GM12878 (cell line): ENCODE data around the gene UROC1. TPM values are rescaled to one million over a fixed set of nuclear protein-coding genes. Genes with fewer than 3 reads are reported as not detected.

Experiments used
- ATAC-seq: fragments of 200-7000 bp; cut with Tn5 transposase; 3 replicates; pipeline ENCODE4 v1.9.1; 2020; ENCODE audit warnings: mild to moderate bottlenecking, moderate library complexity
- BruUV-seq: library from RNA; stranded (reverse); fragments of 400-500 nt; replicated peaks from 2 replicates; lab custom pipeline; 2021; lab: Mats Ljungman, UMichigan
- CTCF ChIA-PET: fragments of 300-600 bp; sonication (Branson Sonifier 250); formaldehyde crosslinking; extraction: SDS; loops from one replicate; lab custom pipeline; 2021; ENCODE audit warnings: inconsistent platforms; lab: Yijun Ruan, JAX
- POLR2A ChIA-PET: fragments of 350-600 bp; formaldehyde crosslinking; extraction: SDS; loops from one replicate; lab custom pipeline; 2021; ENCODE audit warnings: inconsistent platforms; lab: Charles Lee
- RAD21 ChIA-PET: fragments of 300-600 bp; sonication (Branson Sonifier 250); formaldehyde crosslinking; loops from one replicate; lab custom pipeline; 2023; ENCODE audit warnings: antibody characterized with exemption; ENCODE audit not compliant: unreplicated experiment; lab: Charles Lee
- SMC1A ChIA-PET: fragments of 300-600 bp; sonication (Branson Sonifier 250); formaldehyde crosslinking; loops from one replicate; lab custom pipeline; 2023; ENCODE audit not compliant: unreplicated experiment, uncharacterized antibody; lab: Charles Lee
- DNase-seq: peaks from one replicate; pipeline ENCODE4 v3.0.0-alpha.2; 2011; ENCODE audit warnings: low read depth, low spot score
- FAIRE-seq: peaks from 3 replicates; lab custom pipeline; 2011; peaks lifted over from hg19 to GRCh38; lab: Jason Lieb, UNC
- H2AFZ ChIP-seq: 2 replicates; pipeline ENCODE4 v1.6.0; 2011; ENCODE audit warnings: low read depth, low read length, control low read depth; ENCODE audit not compliant: control insufficient read depth
- H3K27ac ChIP-seq: 2 replicates; pipeline ENCODE4 v1.5.1; 2011; ENCODE audit warnings: control low read depth; ENCODE audit not compliant: control insufficient read depth, insufficient read depth
- H3K27me3 ChIP-seq, 2 experiments: replicated peaks in 1 of 2; 2 replicates each; pipeline versions ENCODE4 v1.6.0 to v1.6.1; 2011; ENCODE audit warnings: low read length in 1 of 2; ENCODE audit not compliant: control insufficient read depth in 2 of 2, insufficient read depth in 2 of 2
- H3K36me3 ChIP-seq, 2 experiments: 2 replicates each; pipeline ENCODE4 v1.5.1; 2011; ENCODE audit warnings: low read length in 1 of 2; ENCODE audit not compliant: control insufficient read depth in 2 of 2, insufficient read depth in 2 of 2
- H3K4me1 ChIP-seq: 2 replicates; pipeline ENCODE4 v1.6.1; 2011; ENCODE audit warnings: mild to moderate bottlenecking, low read length, moderate library complexity, mixed read lengths; ENCODE audit not compliant: control insufficient read depth, insufficient read depth
- H3K4me2 ChIP-seq: 2 replicates; pipeline ENCODE4 v1.6.0; 2011; ENCODE audit warnings: control low read depth; ENCODE audit not compliant: control insufficient read depth, insufficient read depth
- H3K4me3 ChIP-seq: fragments of 200-600 bp; sonication (generic); 2 replicates; pipeline ENCODE4 v1.5.1; 2016
- H3K79me2 ChIP-seq: 2 replicates; pipeline ENCODE4 v1.6.0; 2011; ENCODE audit warnings: low read length; ENCODE audit not compliant: control insufficient read depth, insufficient read depth
- H3K9ac ChIP-seq: 2 replicates; pipeline ENCODE4 v1.8.0; 2011; ENCODE audit warnings: low read length, control low read depth, mixed read lengths; ENCODE audit not compliant: control insufficient read depth, insufficient read depth
- H3K9me3 ChIP-seq: replicated peaks from 3 replicates; pipeline ENCODE4 v1.5.1; 2011; ENCODE audit warnings: mild to moderate bottlenecking, low read length; ENCODE audit not compliant: control insufficient read depth, insufficient read depth
- H4K20me1 ChIP-seq: 2 replicates; pipeline ENCODE4 v1.6.0; 2011; ENCODE audit not compliant: control insufficient read depth, insufficient read depth
- ATF7 ChIP-seq: fragments of 450-650 bp; IDR thresholded peaks from 2 replicates; pipeline ENCODE4 v1.6.1; 2016; ENCODE audit warnings: low read depth, mild to moderate bottlenecking
- BHLHE40 ChIP-seq, 2 experiments: fragments of 450-650 bp in 1 of 2; IDR thresholded peaks; 2 replicates each; pipeline ENCODE4 v1.6.1; 2011 to 2017; ENCODE audit warnings: low read depth in 2 of 2, borderline replicate concordance in 1 of 2, improper control_type of control experiment in 1 of 2, low read length in 1 of 2, mild to moderate bottlenecking in 1 of 2
- BRCA1 ChIP-seq: IDR thresholded peaks from 2 replicates; pipeline ENCODE4 v1.6.1; 2011; ENCODE audit warnings: low read depth, low read length, improper control_type of control experiment
- CHD2 ChIP-seq: IDR thresholded peaks from 2 replicates; pipeline ENCODE4 v1.6.1; 2011; ENCODE audit warnings: low read depth, low read length, improper control_type of control experiment, borderline replicate concordance
- CTCF ChIP-seq, 3 experiments: IDR thresholded peaks in 2 of 3; conservative IDR thresholded peaks in 1 of 3; 2 replicates each; pipeline ENCODE4 v1.5.1; 2011; ENCODE audit warnings: low read depth in 3 of 3, low read length in 3 of 3, mild to moderate bottlenecking in 3 of 3, control low read depth in 2 of 3, moderate library complexity in 2 of 3, inconsistent platforms in 1 of 3, mixed read lengths in 1 of 3; ENCODE audit not compliant: control insufficient read depth in 2 of 3, insufficient read depth in 1 of 3; ENCODE audit errors: extremely low read depth in 1 of 3
- E2F8 ChIP-seq: fragments of 450-650 bp; IDR thresholded peaks from 2 replicates; pipeline ENCODE4 v1.6.1; 2018; ENCODE audit warnings: mild to moderate bottlenecking, low read depth, moderate library complexity; ENCODE audit not compliant: partially characterized antibody
- EGR1 ChIP-seq, 2 experiments: IDR thresholded peaks; 1 replicate in 1 of 2; 2 replicates in 1 of 2; pipeline ENCODE4 v1.6.1; 2011 to 2012; ENCODE audit warnings: low read depth in 2 of 2, low read length in 2 of 2, borderline replicate concordance in 1 of 2, mild to moderate bottlenecking in 1 of 2, moderate library complexity in 1 of 2
- ETV6 ChIP-seq, 2 experiments: fragments of 450-650 bp in 1 of 2; IDR thresholded peaks in 1 of 2; conservative IDR thresholded peaks in 1 of 2; 2 replicates each; pipeline ENCODE4 v1.6.1; 2014; ENCODE audit warnings: antibody characterized with exemption in 1 of 2, borderline replicate concordance in 1 of 2, low read depth in 1 of 2, mild to moderate bottlenecking in 1 of 2, moderate library complexity in 1 of 2
- HDAC6 ChIP-seq: fragments of 200-600 bp; sonication (generic); IDR thresholded peaks from one replicate; pipeline ENCODE4 v1.8.0; 2017; ENCODE audit warnings: antibody characterized with exemption; ENCODE audit not compliant: unreplicated experiment
- NFYA ChIP-seq: IDR thresholded peaks from 2 replicates; pipeline ENCODE4 v1.6.1; 2011; ENCODE audit warnings: low read depth, mild to moderate bottlenecking, low read length, improper control_type of control experiment, borderline replicate concordance
- PKNOX1 ChIP-seq: fragments of 450-650 bp; IDR thresholded peaks from 2 replicates; pipeline ENCODE4 v1.6.1; 2016; ENCODE audit warnings: mild to moderate bottlenecking
- RELB ChIP-seq: fragments of 450-650 bp; IDR thresholded peaks from 2 replicates; pipeline ENCODE4 v1.6.1; 2017; ENCODE audit warnings: low read depth, mild to moderate bottlenecking, moderate library complexity
- RUNX3 ChIP-seq: IDR thresholded peaks from 2 replicates; pipeline ENCODE4 v1.6.1; 2012; ENCODE audit warnings: low read length, inconsistent platforms
- SREBF1 ChIP-seq: IDR thresholded peaks from 2 replicates; pipeline ENCODE4 v1.6.1; 2012; ENCODE audit warnings: mild to moderate bottlenecking, low read length
- SUPT20H ChIP-seq: IDR thresholded peaks from 2 replicates; pipeline ENCODE4 v1.6.1; 2011; ENCODE audit warnings: low read depth, mild to moderate bottlenecking, low read length, moderate library complexity, borderline replicate concordance; ENCODE audit not compliant: control insufficient read depth
- ZNF274 ChIP-seq: IDR thresholded peaks from one replicate; pipeline ENCODE4 v1.8.0; 2011; ENCODE audit not compliant: insufficient read length, insufficient read depth
- ZNF622 ChIP-seq: fragments of 450-650 bp; IDR thresholded peaks from 2 replicates; pipeline ENCODE4 v1.6.1; 2017; ENCODE audit warnings: mild to moderate bottlenecking, inconsistent platforms
- WGBS: methylation state at CpG from one replicate; pipeline ENCODE4 v1.1.6; 2016; ENCODE audit warnings: low lambda C conversion rate; ENCODE audit not compliant: insufficient replicate concordance, insufficient coverage; ENCODE audit errors: missing lambda C conversion rate; 5-methylcytosine and 5-hydroxymethylcytosine counted together
- in situ Hi-C: fragments of 300-500 bp; cut with MboI; formaldehyde crosslinking; loops from 9 replicates; pipeline ENCODE4 v1.14.3; 2018; ENCODE audit warnings: mixed read lengths
- intact Hi-C: fragments of 100-400 bp; cut with micrococcal nuclease; formaldehyde crosslinking; loops from one replicate; pipeline ENCODE4 v1.14.2; 2022; ENCODE audit not compliant: unreplicated experiment
- polyA plus RNA-seq, 11 experiments: library from polyadenylated mRNA; depleted of rRNA in 4 of 11; unstranded in 6 of 11; stranded (reverse) in 5 of 11; fragments of >200 nt; fragmentation: Nextera tagmentation in 4 of 11; fragmentation: Illumina TruSeq in 1 of 11; extraction: Ambion mirVana in 4 of 11; extraction: Trizol in 1 of 11; gene quantifications; 1 replicate in 1 of 11; 2 replicates in 10 of 11; pipeline versions ENCODE4 v1.2.1 to v1.2.3, GENCODE V29; 2011 to 2016; ENCODE audit warnings: inconsistent platforms in 2 of 11, missing spikeins in 2 of 11, low read depth in 1 of 11
- total RNA-seq, 4 experiments: library from RNA; depleted of rRNA in 3 of 4; stranded (reverse); fragments of >200 nt in 3 of 4; fragmentation: Illumina TruSeq in 1 of 4; extraction: Trizol in 1 of 4; gene quantifications; 2 replicates each; pipeline versions ENCODE4 v1.2.1 to v1.2.3, GENCODE V29; 2013 to 2021

UROC1 gene
- total and polyA plus RNA-seq, 10 of the 15 experiments (the other 5 are each of a cell fraction or from before 2014, with no cell fraction given), result 0.04 TPM; not detected in 9

GRCh38 chr3:126499401-126499800 is 18.2 kb downstream of the UROC1 start:
- Histone ChIP-seq H3K27ac (no peak overlapping the region), H3K79me2 (no peaks in the 10 kb centered on the region), H4K20me1 (no peaks in the 10 kb centered on the region), H3K4me1 (no peaks in the 10 kb centered on the region), H3K27me3 (no peaks in the 10 kb centered on the region), H3K4me3 (no peak overlapping the region), H2AFZ (no peak overlapping the region), H3K9me3 (no peaks in the 10 kb centered on the region), H3K4me2 (no peak overlapping the region), H3K36me3 (no peaks in the 10 kb centered on the region), H3K9ac (no peak overlapping the region)
- DNase-seq (no peak), FAIRE-seq (no peak), ATAC-seq (no peak)
- CTCF ChIA-PET, result no interaction called here
- intact Hi-C loops (no loop called here), in situ Hi-C loops (no loop called here)
- WGBS, result 54% methylated on average over 9 of the region's 9 CpGs
- no TSS peak for BruUV-seq
- SMC1A ChIA-PET, result no interaction called here
- RAD21 ChIA-PET, result no interaction called here
- POLR2A ChIA-PET, result no interaction called here
- no peak for TF ChIP-seq HDAC6
- TF ChIP-seq PKNOX1, result no peak
- TF ChIP-seq NFYA, result no peak
- TF ChIP-seq SUPT20H, result no peak
- TF ChIP-seq RELB, result no peak
- no peak for TF ChIP-seq EGR1 (IDR thresholded peaks at IDR 0.05; ENCODE audit: borderline replicate concordance in 1 of 2, low read depth in 2 of 2, low read length in 2 of 2)
- no peak for TF ChIP-seq ETV6 (conservative IDR thresholded peaks at IDR 0.05 in 1 of 2, IDR thresholded peaks at IDR 0.05 in 1 of 2; ENCODE audit: borderline replicate concordance in 1 of 2, low read depth in 1 of 2)
- no peak for TF ChIP-seq ATF7
- no peak for TF ChIP-seq CHD2
- no peak for TF ChIP-seq SREBF1
- TF ChIP-seq ZNF274, result no peak
- TF ChIP-seq BHLHE40 (IDR thresholded peaks at IDR 0.05; ENCODE audit: borderline replicate concordance in 1 of 2, low read depth in 2 of 2, low read length in 1 of 2), result no peak
- no peak for TF ChIP-seq BRCA1
- no peak for TF ChIP-seq E2F8
- TF ChIP-seq CTCF (IDR thresholded peaks at IDR 0.05 in 2 of 3, conservative IDR thresholded peaks at IDR 0.05 in 1 of 3; ENCODE audit: control insufficient read depth in 2 of 3, extremely low read depth in 1 of 3, insufficient read depth in 1 of 3, low read depth in 3 of 3, low read length in 3 of 3), result no peak
- TF ChIP-seq ZNF622, result no peak
- no peak for TF ChIP-seq RUNX3
